Left cardiac atrium (tissue), 4 donors: ENCODE measurements around the gene PI4KA. TPM values are rescaled to one million over a fixed set of nuclear protein-coding genes. Genes with fewer than 3 reads are reported as not detected.
A peak's percentile ranks its signal among the peaks of the same experiment; 100 is the strongest.

ENCODE experiments used
- ATAC-seq, 2 donors: fragments of 200-7000 bp; cut with Tn5 transposase; one replicate each; pipeline ENCODE4 v1.9.1; 2020; ENCODE audit warnings: mild to moderate bottlenecking in 2 of 2, moderate library complexity in 2 of 2
- DNase-seq: peaks from one replicate; pipeline ENCODE4 v3.0.0-alpha.2; 2020
- intact Hi-C, 2 donors: fragments of 100-400 bp; cut with DNase I; formaldehyde crosslinking; loops; one replicate each; pipeline versions ENCODE4 v1.14.1 to v1.15.1; 2022 to 2023
- total RNA-seq, 2 donors: library from RNA; stranded (reverse); fragmentation: NEBNext Ultra II Directional; extraction: Animal tissue kit (Norgen Biotek cat#: 25700); gene quantifications; one replicate each; pipeline ENCODE4 v1.2.1, GENCODE V29; 2021
- donor health status: DM: no; HTN: yes; CAD: no.
- donor health status: DM: no; HTN: yes; CAD: no; lungs with severe emphysema.
- donor health status: DM: yes; HTN: yes; CAD: no.
- donor health status: Dilated cardiomyopathy.

PI4KA gene
- total RNA-seq, 2 donors from 2014 or later, result 52.6 to 57.5 TPM

DNA sequence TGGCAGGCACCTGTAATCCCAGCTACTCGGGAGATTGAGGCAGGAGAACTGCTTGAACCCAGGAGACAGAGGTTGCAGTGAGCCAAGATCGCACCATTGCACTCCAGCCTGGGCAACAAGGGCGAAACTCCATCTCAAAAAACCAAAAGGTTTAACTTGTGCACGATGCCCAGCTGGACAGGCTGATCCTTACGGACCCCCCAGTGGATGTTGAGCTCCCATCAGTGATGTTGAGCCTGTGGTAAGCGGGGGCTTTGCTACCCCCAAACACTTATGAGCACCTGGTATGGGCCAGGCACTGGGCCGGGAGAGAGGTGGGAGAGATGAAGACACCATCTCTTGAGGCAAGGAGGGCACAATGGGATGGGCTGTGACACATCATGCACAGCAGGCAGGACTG lies 92.1 kb downstream of the PI4KA start:
- ATAC-seq, result no peak
- no peak for DNase-seq
- intact Hi-C loops, result loop anchor here in 1 of 2 donors (10.0 kb wide), 1 partner anchor 58 kb away; no protein-coding TSS in a partner anchor

DNA sequence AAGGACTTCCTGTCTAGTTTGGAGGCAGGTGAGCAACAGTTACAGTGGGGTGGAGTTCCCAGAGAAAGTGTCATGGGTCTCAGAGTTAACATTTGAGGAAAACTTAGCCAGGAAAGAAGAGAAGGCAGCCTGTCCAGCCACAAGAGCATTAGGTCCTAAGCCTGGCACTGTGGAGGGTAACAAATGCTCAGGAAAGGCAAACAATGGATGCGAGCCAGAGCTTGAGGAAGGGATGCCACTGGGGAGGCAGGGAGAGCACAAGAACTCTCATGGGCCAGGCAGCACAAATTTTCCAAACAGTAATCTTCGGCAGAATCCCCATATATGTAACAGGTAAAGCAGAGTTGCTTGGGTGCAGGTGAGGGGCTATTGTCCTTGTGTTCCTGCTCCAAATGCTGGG lies 92.7 kb downstream of the PI4KA start:
- intact Hi-C loops, result loop anchor here in 1 of 2 donors (10.0 kb wide), 1 partner anchor 59 kb away; no protein-coding TSS in a partner anchor
- DNase-seq, result no peak
- no peak for ATAC-seq

DNA sequence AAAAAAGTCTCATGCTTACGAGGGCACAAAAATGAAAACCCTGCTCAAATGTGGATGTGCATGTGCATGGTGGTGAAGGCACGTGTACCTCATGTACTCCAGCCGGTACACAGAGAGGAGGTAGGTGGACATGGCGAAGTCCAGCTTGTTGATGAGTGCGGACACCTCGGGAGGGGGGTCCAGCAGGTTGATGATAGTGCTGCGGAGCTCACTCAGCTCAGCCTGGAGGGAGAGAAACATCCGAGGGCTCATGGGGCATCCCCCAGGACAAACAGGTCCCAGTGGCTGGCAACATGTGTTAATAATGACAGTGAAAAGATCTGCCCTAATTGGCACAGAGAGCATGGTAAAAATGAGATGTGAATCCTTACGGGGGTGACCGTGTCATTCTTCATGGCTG lies 93.9 kb downstream of the PI4KA start:
- DNase-seq (no peak), ATAC-seq (no peak)
- intact Hi-C loops, result loop anchor here in 1 of 2 donors (10.0 kb wide), 1 partner anchor 60 kb away; no protein-coding TSS in a partner anchor

DNA sequence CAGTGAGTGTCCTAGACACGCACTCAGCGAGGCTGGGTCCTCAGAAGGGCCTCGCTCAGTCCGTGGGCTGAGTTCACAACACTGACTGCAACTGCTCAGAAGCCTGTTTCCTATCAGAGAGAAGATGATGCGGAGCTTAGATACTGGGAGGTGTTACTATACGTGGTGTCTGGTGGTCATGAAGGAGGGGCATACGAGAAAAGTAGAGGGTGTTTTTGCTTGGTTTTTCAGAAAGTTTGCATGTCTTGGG lies 94.2 kb downstream of the PI4KA start:
- intact Hi-C loops, result loop anchor here in 1 of 2 donors (10.0 kb wide), 1 partner anchor 60 kb away; no protein-coding TSS in a partner anchor
- no peak for DNase-seq
- no peak for ATAC-seq

DNA sequence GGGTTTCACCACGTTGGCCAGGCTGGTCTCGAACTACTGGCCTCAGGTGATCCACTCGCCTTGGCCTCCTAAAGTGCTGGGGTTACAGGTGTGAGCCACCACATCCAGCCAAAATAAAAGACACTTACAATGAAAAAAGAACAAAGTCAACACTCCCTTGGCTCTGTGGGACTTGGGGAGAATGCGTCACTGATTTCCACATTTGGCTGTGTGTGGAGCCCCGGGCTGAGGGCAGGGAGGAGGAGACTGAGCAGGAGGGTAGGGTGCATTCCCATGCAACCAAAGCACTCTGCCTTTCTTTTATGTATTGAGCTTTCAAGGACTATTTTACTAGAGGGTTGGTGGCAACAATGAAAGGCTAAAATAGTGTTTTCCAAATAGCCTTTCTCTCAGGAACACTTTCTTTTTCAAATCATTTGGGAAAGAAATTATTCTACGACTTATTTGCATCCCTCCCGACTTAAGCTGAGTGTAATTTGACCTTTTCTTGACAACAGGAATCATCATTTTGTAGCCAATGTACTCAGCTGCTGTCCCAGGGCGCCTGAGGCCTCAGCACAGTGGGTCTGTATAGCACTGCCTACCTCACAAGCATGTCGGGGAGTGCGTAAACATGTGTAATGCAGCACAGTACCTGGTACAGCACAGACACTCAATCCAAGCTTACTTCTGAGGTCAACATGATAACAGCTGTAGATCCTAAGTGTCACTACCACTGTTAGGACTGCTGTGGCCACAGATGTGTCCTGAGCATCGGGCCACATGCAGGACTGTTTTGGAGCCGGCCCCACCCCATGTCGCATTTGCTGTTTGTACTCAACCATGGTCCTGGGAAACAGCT lies 94.8 kb downstream of the PI4KA start:
- intact Hi-C loops, result loop anchor here in 1 of 2 donors (10.0 kb wide), 1 partner anchor 61 kb away; no protein-coding TSS in a partner anchor
- DNase-seq (no peak), ATAC-seq (no peak)

DNA sequence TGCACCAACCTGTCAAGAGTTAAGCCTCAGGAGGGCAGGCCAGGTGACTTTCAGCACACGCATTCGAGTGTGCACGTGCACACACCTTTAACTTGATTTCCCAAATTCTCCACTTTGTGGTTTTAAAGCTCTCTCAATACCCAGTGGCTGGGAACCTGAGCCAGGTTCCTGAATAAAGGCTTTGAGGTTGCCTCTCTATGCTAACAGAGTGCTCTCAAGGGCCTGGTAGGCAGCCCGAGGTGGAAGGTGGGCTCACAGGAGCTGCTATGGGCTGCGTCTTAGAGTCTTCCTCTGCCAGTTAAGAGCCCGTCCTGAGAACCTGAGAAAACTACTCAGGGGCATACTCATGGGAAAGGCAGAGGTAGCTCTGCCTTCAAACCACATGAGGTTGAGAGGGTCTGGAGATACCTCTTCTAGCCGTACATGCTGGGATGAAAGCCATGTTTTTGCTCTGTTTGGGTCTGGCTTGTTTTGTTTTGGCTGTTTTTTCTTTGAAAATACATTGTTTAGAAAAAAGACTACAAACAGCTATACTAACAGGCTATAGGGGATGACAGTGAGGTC lies 96.3 kb downstream of the PI4KA start:
- no peak for DNase-seq
- intact Hi-C loops, result loop anchor here in 1 of 2 donors (10.0 kb wide), 1 partner anchor 62 kb away; no protein-coding TSS in a partner anchor
- no peak for ATAC-seq

DNA sequence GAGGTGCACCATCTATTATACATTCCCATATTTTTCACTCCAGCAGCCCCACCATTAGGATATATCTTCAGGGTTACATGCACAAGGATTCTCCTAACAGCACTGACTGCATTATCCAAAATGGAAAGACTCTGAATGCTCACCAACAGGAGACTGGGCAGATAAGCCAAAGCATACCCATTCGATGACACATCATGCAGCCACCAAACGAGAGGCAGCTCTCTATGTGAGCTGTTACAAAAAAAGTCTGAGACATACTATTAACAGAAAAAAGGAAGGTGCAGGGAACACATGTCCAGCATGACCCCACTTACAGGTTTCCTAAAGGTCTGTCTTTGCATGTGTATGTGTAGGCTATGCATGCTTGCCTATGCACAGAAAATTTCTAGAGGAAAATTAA lies 97.1 kb downstream of the PI4KA start:
- intact Hi-C loops, result loop anchor here in 1 of 2 donors (10.0 kb wide), 1 partner anchor 63 kb away; no protein-coding TSS in a partner anchor
- ATAC-seq (peak in 1 of 2 donors; percentile 32), DNase-seq (no peak)

DNA sequence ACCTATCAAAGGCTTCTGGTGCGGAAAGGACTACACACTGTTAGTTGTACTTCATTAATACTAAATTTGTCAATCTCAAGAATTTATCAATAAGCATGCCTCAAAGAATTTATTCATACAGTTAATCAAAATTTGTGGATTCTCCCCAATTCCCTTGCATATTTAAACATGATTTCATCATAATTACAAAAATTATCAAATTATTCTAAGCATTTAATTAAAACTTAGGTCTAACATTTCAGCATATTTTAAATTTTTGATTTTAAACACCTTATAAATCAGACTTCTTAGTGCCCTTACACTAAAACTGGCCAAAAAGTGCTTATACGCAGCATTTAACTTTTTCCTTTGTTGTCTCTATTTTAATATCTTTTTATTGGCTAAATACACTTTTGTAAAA lies 98.5 kb downstream of the PI4KA start:
- DNase-seq, result no peak
- ATAC-seq, result no peak
- intact Hi-C loops, result loop anchor here in 1 of 2 donors (10.0 kb wide), 1 partner anchor 65 kb away; no protein-coding TSS in a partner anchor

DNA sequence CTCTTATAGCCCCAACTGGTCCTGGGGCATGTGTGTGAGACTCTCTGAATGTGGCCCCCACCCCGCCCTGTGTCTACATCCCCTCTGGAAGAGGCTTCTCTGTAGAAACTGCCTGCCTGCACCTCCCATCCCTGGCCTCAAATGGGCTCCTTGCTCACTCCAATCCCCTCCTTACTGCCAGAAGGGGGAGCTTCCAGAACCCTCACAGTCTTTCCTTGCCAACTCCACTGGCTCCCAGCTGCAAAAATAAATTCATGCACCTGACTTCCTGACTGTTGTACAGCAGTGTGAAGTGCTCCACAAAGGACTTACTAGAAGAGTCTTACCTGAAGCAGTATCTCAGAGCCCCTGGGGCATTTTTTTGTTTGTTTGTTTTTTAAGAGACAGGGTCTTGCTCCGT lies 99.9 kb downstream of the PI4KA start:
- ATAC-seq (no peak), DNase-seq (no peak)
- intact Hi-C loops, result no loop called here

DNA sequence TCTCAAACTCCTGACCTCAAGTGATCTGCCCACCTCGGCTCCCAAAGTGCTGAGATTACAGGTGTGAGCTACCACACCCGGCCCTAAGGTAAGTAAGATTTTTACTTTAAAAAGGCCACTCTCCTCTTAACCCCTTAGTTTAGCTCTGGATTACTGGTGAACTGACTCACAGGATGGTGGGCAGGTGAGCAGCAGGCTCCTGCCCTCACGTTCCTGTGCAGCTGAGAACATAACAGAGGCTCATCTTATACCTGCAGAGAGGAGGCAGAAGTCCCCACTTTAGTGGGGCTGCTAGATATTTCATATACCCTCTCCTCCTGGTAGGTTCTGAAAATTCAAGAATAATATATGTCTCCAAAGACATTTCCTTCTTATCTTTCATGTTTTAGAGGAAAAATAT lies 101.8 kb downstream of the PI4KA start:
- DNase-seq (no peak), ATAC-seq (no peak)
- intact Hi-C loops, result no loop called here

DNA sequence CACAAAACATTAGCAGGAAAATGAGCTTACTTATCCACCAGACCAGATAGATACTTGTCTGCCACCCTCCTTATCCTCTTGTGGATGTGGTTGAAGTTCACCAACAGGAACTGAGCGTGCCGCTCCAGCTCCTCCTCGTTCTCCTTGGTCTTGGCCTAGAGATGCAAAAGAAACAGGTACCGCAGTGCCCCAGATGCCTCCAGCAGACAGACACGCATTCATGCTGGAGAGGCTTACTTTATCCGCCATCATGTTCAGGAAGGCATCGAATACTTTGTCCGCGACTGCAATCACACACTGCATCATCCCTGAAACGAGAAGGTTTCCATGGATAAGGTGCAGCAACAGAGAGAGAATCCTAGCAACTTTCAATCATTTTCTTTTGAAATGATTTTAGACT lies 105.7 kb downstream of the PI4KA start:
- ATAC-seq, result no peak
- intact Hi-C loops, result no loop called here
- DNase-seq, result no peak

DNA sequence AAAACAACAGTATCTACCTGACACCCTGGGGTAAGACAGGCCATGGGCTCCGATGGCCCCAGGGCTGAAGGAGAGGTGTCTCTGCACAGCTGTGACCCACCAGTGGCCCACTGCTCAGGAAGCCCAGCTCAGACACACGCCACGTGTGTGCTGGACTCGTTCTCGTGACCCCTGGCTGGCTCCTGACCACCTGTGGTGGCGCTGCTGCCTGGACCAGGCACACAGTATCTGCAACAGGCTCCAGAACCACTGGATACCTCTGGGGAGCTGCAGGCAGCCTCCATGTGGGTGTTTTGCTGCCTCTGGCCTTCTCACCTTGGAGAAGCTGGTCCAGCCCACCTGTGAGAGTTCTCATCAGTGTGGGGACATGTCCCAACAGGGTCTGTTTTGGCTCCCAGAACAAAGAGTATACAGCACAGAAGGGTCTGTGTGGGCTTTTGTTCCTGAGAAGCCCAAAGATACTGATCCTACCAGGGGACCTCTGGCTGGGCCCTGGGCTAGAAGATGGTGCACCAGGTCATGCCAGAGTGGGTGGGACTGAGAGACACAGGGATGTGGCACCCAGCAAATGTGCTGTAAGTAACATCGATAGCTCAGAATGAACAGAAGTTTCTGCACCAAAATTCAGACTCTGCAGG lies 106.4 kb downstream of the PI4KA start:
- ATAC-seq (no peak), DNase-seq (no peak)
- intact Hi-C loops, result no loop called here

DNA sequence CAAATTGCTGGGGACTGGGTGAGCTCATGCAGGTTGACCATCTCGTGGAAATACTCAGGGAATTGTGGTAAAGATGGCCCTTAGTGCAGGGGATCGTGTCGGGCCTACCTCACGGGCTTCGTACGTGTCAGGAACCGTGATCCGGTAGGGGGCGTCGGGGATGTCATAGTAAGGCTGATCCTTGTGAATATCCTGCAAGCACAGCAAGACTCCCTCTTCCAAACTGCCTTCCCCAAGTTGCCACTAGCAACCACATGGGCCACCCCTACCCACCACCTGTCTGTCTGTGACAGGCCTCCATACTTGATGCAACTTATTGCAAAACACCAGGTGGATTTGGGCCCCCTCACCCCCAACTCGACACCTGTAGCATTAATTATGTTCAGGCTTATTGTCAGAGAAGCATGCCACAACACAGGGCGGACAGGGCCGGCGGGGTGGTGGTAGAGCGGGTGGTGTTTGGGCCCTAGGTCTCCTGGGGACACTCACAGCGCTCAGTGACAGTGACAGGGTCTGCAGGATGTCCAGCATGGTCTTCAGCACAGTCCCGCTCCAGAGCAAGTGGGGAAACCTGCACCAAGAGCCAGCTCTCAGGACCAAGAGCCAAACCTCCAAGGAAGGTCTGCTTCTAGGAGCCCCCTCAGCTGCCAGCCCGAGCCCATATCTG lies 107.3 kb downstream of the PI4KA start:
- intact Hi-C loops, result no loop called here
- ATAC-seq, result no peak
- no peak for DNase-seq

DNA sequence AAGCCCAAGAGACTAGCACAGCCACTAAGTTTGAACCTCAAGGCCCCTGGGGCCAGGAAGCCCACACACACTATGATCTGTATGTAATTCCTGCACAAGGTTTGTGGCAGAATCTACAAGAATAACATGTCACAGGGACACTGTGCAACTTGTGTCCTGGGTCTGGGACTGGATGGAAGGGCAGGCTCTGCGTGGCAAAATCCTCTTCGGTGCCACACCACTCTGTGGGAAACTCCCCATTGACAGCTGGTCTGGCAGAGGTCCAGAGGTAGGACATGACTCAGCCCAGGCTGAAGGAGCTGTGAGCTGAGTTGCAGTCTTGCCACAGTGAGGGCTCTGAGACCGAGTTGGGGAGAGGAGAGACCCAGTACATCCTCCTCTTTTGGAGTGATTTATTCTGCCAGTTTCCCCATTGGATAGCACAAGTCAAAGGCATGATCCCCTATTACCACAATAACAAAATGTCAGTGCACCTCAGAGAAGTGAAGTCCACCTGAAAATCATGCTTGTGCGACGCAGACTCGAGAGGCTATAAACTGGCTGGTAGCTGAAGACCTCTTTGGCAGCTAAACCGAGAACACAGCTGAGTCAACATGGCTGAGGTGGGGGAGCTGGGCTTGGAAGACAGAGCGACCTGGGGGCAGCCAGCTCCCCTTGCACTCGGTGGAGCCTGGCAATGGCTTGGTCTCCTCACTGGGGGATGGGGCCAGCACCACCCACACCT lies 108.0 kb downstream of the PI4KA start:
- DNase-seq (peak; percentile 84), ATAC-seq (peak; percentile 86 to 92)

DNA sequence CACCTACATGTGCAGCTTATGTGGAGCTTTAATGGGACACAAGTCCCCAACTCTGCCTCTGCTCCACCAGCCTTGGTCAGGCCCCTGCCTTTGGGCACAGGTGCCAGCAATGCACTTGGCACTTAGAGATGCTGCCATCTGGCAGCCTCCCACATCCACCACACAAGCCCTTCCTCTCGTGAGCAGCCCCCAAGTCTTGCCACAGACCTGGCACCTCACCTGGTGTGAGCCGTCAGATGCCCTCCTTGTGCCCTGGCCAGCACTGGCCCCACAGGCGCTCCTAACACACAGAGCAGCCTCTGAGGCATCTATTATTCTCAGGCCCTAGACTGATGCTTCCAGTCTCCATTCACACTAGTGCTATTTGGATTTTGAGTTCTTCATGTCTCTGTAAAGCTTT lies 109.2 kb downstream of the PI4KA start:
- no peak for DNase-seq
- ATAC-seq, result no peak
- intact Hi-C loops, result no loop called here

More for the DNA sequence above, 108.0 kb downstream of the PI4KA start:
- intact Hi-C loops, result no loop called here

DNA sequence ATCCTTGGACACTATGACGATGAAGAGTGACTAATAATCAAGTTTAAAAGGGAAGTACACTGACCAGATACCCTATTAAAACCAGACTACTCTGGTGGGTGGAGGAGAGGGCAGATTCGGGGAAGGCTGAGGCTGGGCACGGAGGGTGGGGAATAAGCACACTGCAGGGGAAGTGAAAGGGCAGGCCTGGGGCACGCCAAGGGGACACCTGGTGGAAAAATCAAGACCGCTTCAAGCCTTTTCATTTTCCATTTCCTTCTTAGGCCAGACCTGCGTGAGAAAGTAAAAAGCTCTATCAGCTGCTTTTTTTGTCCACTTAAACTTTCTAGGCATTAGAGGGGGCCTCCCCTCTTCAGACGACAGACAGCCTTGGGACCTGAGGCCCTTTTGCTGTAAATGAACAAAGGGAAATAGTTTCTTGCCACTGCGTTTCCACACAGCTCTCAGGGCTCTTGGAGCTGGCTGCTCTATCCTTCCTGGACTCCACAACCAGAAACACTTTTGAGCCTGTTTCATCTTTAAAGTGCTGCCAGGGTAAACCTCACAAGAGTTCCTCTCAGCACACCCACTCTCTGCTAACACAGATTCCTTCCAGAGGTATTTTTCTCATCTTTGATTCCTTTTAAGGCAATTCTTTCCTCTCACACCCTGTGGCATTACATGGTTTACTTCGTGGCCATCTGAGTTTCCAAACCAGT lies 109.7 kb downstream of the PI4KA start:
- ATAC-seq (no peak), DNase-seq (no peak)
- intact Hi-C loops, result no loop called here

DNA sequence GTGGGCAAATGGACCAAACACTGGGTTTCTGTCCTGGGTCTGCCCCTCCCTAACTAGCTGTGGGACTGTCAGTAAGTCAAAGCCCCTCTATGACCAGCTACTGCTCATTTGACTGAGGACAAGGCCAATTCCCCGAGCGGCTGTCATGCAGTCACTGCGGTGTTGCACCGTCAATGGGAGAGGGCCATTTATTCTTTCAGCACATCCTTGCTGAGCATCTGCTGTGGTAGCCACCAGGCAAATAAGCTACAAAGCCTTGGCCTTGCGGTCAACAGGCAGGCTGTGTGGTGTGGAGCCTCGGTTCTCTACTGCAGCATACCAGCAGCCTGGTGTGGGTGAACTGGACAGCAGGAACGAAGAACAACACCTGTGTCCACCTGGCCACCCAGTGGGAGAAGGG lies 110.5 kb downstream of the PI4KA start:
- DNase-seq (no peak), ATAC-seq (no peak)
- intact Hi-C loops, result no loop called here

DNA sequence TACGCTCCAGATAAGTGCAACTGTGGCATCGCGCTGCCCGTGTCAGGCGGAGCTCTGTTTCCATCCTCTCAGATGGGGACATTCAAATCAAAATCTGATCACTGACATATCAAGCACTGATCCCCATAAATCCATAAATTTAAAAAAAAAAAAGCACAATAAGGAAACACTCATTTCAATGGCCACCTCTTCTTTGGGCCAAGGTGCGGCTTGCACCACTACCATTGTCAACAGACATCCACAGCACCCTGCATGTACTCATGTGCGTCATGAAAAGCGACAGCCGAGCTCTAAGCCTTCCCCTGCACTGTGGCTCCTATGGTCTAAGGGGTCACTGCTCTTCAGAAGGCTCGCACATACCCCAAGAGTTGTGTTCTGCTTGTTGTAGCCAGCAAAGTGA lies 111.4 kb downstream of the PI4KA start:
- no peak for DNase-seq
- intact Hi-C loops, result no loop called here
- no peak for ATAC-seq
